Muscle of leg (tissue), 11 donors: ENCODE measurements around the gene SNX14. TPM values are rescaled to one million over a fixed set of nuclear protein-coding genes. Genes with fewer than 3 reads are reported as not detected.

ENCODE experiments used
- DNase-seq: peaks from one replicate; pipeline ENCODE4 v3.0.0; 2013
- H3K27ac ChIP-seq: one replicate; pipeline ENCODE4 v1.5.1; 2013; ENCODE audit warnings: mild to moderate bottlenecking, low read length, control low read depth
- H3K27me3 ChIP-seq: one replicate; pipeline ENCODE4 v1.6.1; 2013; ENCODE audit warnings: low read length; ENCODE audit not compliant: control insufficient read depth, insufficient read depth
- H3K36me3 ChIP-seq: one replicate; pipeline ENCODE4 v1.6.1; 2013; ENCODE audit warnings: low read length; ENCODE audit not compliant: control insufficient read depth, insufficient read depth
- H3K4me1 ChIP-seq: one replicate; pipeline ENCODE4 v1.6.1; 2013; ENCODE audit warnings: low read length; ENCODE audit not compliant: control insufficient read depth, insufficient read depth
- H3K4me3 ChIP-seq: one replicate; pipeline ENCODE4 v1.5.1; 2013; ENCODE audit warnings: low read length, control low read depth
- H3K9me3 ChIP-seq: replicated peaks from 2 replicates; pipeline ENCODE4 v1.6.1; 2013; ENCODE audit warnings: low read depth, low read length; ENCODE audit not compliant: control insufficient read depth
- WGBS: methylation state at CpG from one replicate; pipeline ENCODE4 v1.1.5; 2013; ENCODE audit warnings: missing lambda C conversion rate; ENCODE audit not compliant: insufficient coverage; 5-methylcytosine and 5-hydroxymethylcytosine counted together
- polyA plus RNA-seq, 8 donors: library from polyadenylated mRNA; unstranded; fragments of 120-200 nt; gene quantifications; one replicate each; pipeline versions ENCODE4 v1.2.1 to v1.2.3, GENCODE V29; 2013; ENCODE audit warnings: inconsistent platforms in 1 of 8, low replicate concordance in 1 of 8; ENCODE audit not compliant: insufficient read length in 8 of 8, insufficient read depth in 1 of 8
- total RNA-seq: library from RNA; stranded (reverse); fragments of 120-200 nt; gene quantifications from one replicate; pipeline ENCODE4 v1.2.4, GENCODE V29; 2013

The SNX14 gene
- total and polyA plus RNA-seq, 9 donors: 37.8 to 54.5 (median 46.8) TPM

DNA sequence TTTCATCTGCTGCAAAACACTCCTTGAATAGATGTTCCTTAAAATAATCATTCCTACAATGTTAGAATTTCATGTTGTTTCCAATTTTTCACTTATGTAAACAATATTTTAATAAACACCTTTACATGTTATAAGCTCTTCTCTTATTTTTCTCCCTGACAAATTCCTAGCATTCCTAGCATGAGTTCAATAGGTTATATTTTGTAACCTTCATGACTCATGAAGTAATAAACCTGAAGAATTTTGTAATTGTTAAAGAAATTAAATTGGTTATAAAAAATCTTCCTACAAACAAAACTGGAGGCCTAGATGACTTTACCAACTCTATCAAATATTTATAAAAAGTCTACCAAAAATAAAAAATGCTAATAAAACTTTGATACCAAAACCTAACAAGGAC, 77.5 kb downstream of the SNX14 start:
- no peak for DNase-seq
- Histone ChIP-seq H3K36me3 (peaks cover 15% of the 10 kb centered on the region), H3K4me3 (no peak overlapping the region), H3K4me1 (no peaks in the 10 kb centered on the region), H3K27ac (no peak overlapping the region), H3K9me3 (no peaks in the 10 kb centered on the region), H3K27me3 (no peaks in the 10 kb centered on the region)

DNA sequence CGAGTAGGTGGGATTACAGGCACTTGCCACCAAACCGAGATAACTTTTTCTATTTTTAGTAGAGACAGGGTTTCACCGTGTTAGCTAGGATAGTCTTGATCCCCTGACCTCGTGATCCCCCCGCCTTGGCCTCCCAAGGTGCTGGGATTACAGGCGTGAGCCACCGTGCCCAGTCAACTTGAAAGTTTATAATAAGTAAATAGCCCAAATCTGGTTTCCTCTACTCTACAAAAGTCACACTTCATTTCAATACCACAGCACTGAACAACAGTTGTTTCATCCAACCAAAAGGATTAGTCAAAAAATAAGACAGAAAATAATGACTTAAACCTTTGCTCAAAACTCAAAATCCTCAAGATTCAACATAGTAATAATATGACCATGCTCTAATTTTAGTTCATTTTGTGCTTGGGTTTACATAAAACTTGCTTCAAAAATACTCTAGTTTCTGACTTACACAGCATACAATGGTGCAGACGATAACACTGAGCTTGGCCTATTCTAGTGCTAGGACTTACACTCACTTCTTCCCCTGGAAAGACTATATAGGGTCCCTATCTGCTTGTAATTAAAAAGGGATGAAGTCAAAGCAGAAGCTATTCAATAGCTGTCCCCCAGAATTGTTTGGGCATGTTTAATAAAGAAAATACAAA, 87.1 kb downstream of the SNX14 start:
- H3K4me3 ChIP-seq: no peak overlapping the region
- no peak overlapping the region for H3K27ac ChIP-seq
- WGBS: no CpG with 5 or more reads among the region's 8 CpGs
- H3K36me3 ChIP-seq: no peaks in the 10 kb centered on the region
- no peaks in the 10 kb centered on the region for H3K27me3 ChIP-seq
- no peak for DNase-seq
- no peaks in the 10 kb centered on the region for H3K9me3 ChIP-seq
- no peaks in the 10 kb centered on the region for H3K4me1 ChIP-seq

GRCh38 chr6:85498596-85499258, 94.9 kb downstream of the SNX14 start:
- WGBS: 100% methylated on average over 1 of the region's 2 CpGs
- no peaks in the 10 kb centered on the region for H3K36me3 ChIP-seq
- H3K4me1 ChIP-seq: peaks cover 2% of the 10 kb centered on the region
- DNase-seq: no peak
- no peak overlapping the region for H3K4me3 ChIP-seq
- no peaks in the 10 kb centered on the region for H3K27me3 ChIP-seq
- H3K9me3 ChIP-seq: peaks cover 4% of the 10 kb centered on the region
- H3K27ac ChIP-seq: no peak overlapping the region

DNA sequence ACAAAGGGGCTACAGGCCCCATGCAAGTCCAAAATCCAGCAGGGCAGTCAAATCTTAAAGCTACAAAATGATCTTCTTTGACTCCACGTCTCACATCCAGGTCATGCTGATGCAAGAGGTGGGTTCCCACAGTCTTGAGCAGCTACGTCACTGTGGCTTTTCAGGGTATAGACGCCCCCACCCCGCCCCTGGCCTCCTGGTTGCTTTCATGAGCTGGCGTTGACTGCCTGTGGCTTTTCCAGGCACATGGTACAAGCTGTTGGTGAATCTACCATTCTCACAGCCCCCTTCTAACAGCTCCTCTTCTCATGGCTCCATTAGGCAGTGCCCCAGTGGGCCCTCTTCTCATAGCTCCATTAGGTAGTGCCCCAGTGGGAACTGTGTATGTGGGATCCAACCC, 96.8 kb downstream of the SNX14 start:
- Histone ChIP-seq H3K4me1 (peaks cover 2% of the 10 kb centered on the region), H3K9me3 (peaks cover 4% of the 10 kb centered on the region), H3K27ac (no peak overlapping the region), H3K27me3 (no peaks in the 10 kb centered on the region), H3K36me3 (peaks cover 6% of the 10 kb centered on the region), H3K4me3 (no peak overlapping the region)
- no peak for DNase-seq
- 98% methylated on average over 5 of the region's 5 CpGs for WGBS

DNA sequence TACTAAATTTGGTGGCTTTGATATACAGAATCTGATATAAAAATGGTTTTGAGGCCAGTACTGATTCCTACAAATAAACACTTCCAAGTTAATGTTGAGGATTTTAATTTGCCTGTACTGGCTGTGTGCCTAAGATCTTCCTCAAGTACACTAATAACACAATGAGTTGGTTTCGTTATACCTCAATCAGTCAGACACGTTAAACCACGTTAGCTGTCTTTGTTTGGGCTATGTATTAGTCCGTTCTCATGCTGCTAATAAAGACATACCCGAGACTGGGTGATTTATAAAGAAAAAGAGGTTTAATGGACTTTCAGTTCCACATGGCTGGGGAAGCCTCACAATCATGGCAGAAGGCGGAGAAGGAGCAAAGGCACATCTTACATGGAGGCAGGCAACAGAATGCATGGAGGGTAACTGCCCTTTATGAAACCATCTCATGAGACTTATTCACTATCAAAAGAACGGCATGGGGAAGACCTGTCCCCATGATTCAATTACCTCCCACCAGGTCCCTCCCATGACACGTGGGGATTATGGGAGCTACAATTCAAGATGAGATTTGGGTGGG, 97.6 kb downstream of the SNX14 start:
- 93% methylated on average over 3 of the region's 8 CpGs for WGBS
- H3K27ac ChIP-seq: no peak overlapping the region
- DNase-seq: no peak
- peaks cover 2% of the 10 kb centered on the region for H3K4me1 ChIP-seq
- no peaks in the 10 kb centered on the region for H3K27me3 ChIP-seq
- peaks cover 4% of the 10 kb centered on the region for H3K9me3 ChIP-seq
- peaks cover 6% of the 10 kb centered on the region for H3K36me3 ChIP-seq
- H3K4me3 ChIP-seq: no peak overlapping the region

GRCh38 chr6:85494547-85495536, 98.8 kb downstream of the SNX14 start:
- peaks cover 4% of the 10 kb centered on the region for H3K9me3 ChIP-seq
- H3K4me1 ChIP-seq: peaks cover 2% of the 10 kb centered on the region
- H3K27me3 ChIP-seq: no peaks in the 10 kb centered on the region
- peak overlapping the region; percentile 63 for H3K27ac ChIP-seq
- no peak for DNase-seq
- peaks cover 10% of the 10 kb centered on the region for H3K36me3 ChIP-seq
- 0% methylated on average over 1 of the region's 5 CpGs for WGBS
- H3K4me3 ChIP-seq: no peak overlapping the region

DNA sequence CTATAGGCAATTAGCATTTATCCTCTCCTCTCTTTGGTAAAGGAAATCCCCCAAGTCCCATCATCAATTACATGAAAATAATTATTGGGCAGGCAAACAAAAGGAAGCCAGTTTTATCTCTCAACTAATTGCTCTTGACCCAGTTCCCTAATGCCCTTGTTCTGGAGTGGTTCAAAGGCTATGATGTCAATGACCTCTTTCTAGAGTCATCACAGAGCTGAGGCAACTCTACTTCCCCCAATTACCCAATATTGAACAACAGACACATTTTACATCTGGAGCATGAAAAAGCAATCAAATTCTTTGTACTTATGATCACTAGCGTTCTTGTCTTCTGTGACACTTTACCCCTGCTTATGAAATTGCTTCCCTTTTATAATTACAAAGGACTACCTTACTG, 100.3 kb downstream of the SNX14 start:
- no peak overlapping the region for H3K4me3 ChIP-seq
- H3K9me3 ChIP-seq: peaks cover 4% of the 10 kb centered on the region
- H3K27me3 ChIP-seq: no peaks in the 10 kb centered on the region
- peaks cover 15% of the 10 kb centered on the region for H3K36me3 ChIP-seq
- peaks cover 5% of the 10 kb centered on the region for H3K4me1 ChIP-seq
- DNase-seq: no peak
- H3K27ac ChIP-seq: no peak overlapping the region
- no CpG with 5 or more reads among the region's 1 CpG for WGBS

- Histone ChIP-seq H3K27me3 (no peaks in the 10 kb centered on the region), H3K9me3 (no peaks in the 10 kb centered on the region), H3K4me3 (no peak overlapping the region), H3K36me3 (peaks cover 20% of the 10 kb centered on the region), H3K4me1 (peaks cover 5% of the 10 kb centered on the region), H3K27ac (no peak overlapping the region)
- DNase-seq: no peak
- 81% methylated on average over 6 of the region's 6 CpGs for WGBS
These were observed 103.0 kb downstream of the SNX14 start for GRCh38 chr6:85490516-85491248.

DNA sequence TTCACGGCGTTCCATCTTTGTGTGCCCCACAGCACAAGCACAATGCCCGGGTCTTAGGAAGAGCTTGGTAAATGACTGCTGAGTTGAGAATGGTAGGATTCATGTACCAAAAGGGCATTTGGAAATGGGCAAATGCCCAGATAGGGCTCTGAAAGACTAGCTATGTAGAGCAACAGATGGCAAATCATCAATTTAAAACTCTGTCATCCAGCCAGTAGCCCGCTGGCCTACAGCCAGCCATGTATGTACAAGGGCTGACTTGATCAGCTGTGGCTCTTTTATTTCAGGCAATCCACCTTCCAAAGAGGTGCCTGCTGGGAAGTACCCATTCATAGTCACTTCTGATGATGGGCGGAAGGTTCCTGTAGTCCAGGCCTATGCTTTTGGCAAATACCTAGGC, 108.7 kb downstream of the SNX14 start:
- H3K9me3 ChIP-seq: no peaks in the 10 kb centered on the region
- H3K27me3 ChIP-seq: no peaks in the 10 kb centered on the region
- 76% methylated on average over 2 of the region's 5 CpGs for WGBS
- H3K4me3 ChIP-seq: no peak overlapping the region
- peaks cover 12% of the 10 kb centered on the region for H3K36me3 ChIP-seq
- peak; percentile 67 for DNase-seq
- peaks cover 21% of the 10 kb centered on the region for H3K4me1 ChIP-seq
- H3K27ac ChIP-seq: peak overlapping the region; percentile 29
